NCI-H2196 (cell line): ENCODE data around the gene MYOZ3.

Experiments
- DNase-seq: peaks from one replicate; lab custom pipeline; 2025; ENCODE audit not compliant: unreplicated experiment; lab: John Stamatoyannopoulos, UW

Gene MYOZ3

GRCh38 chr5:150661086-150661485 lies at the start of gene MYOZ3:
MYOZ3 (plus strand) TSS chr5:150661251; CDS start chr5:150662942, 1,691 bp downstream.
- no peak for DNase-seq

GRCh38 chr5:150612405-150612804 lies 48.6 kb upstream of the MYOZ3 start:
- no peak for DNase-seq

GRCh38 chr5:150612905-150613670 lies 48.0 kb upstream of the MYOZ3 start:
- DNase-seq = no peak

- DNase-seq = no peak
Measured at GRCh38 chr5:150613991-150614660, 46.9 kb upstream of the MYOZ3 start.

- DNase-seq = no peak
Measured at GRCh38 chr5:150614661-150615060, 46.4 kb upstream of the MYOZ3 start.

GRCh38 chr5:150615141-150615699 lies 45.8 kb upstream of the MYOZ3 start:
- DNase-seq = no peak

GRCh38 chr5:150616024-150616470 lies 45.0 kb upstream of the MYOZ3 start:
- peak; percentile 59 for DNase-seq

- no peak for DNase-seq
Measured at GRCh38 chr5:150616506-150616905, 44.5 kb upstream of the MYOZ3 start.

GRCh38 chr5:150618163-150618562 lies 42.9 kb upstream of the MYOZ3 start:
- DNase-seq = no peak

GRCh38 chr5:150618588-150619281 lies 42.3 kb upstream of the MYOZ3 start:
- no peak for DNase-seq

GRCh38 chr5:150619359-150620230 lies 41.5 kb upstream of the MYOZ3 start:
- DNase-seq = no peak

- DNase-seq = no peak
Measured at GRCh38 chr5:150621301-150621700, 39.8 kb upstream of the MYOZ3 start.

- no peak for DNase-seq
Measured at GRCh38 chr5:150622157-150622556, 38.9 kb upstream of the MYOZ3 start.

- no peak for DNase-seq
Measured at GRCh38 chr5:150623152-150623877, 37.7 kb upstream of the MYOZ3 start.

- DNase-seq = no peak
Measured at GRCh38 chr5:150623878-150624216, 37.2 kb upstream of the MYOZ3 start.

- DNase-seq = no peak
Measured at GRCh38 chr5:150624334-150625163, 36.5 kb upstream of the MYOZ3 start.

GRCh38 chr5:150625164-150625535 lies 35.9 kb upstream of the MYOZ3 start:
- DNase-seq = no peak

GRCh38 chr5:150625831-150626746 lies 35.0 kb upstream of the MYOZ3 start:
- no peak for DNase-seq
